HG03196 (cell line): ENCODE measurements around the gene MARK3.
"Not testable (repeated sequence)": the region's sequence is repeated elsewhere in the genome, so short reads cannot be mapped to it uniquely, and the experiment has no call there.

Source experiments
- ATAC-seq: cut with Tn5 transposase; IDR thresholded peaks from one replicate; pipeline ENCODE4 v1.9.1; 2021; ENCODE audit not compliant: unreplicated experiment

MARK3 gene

DNA sequence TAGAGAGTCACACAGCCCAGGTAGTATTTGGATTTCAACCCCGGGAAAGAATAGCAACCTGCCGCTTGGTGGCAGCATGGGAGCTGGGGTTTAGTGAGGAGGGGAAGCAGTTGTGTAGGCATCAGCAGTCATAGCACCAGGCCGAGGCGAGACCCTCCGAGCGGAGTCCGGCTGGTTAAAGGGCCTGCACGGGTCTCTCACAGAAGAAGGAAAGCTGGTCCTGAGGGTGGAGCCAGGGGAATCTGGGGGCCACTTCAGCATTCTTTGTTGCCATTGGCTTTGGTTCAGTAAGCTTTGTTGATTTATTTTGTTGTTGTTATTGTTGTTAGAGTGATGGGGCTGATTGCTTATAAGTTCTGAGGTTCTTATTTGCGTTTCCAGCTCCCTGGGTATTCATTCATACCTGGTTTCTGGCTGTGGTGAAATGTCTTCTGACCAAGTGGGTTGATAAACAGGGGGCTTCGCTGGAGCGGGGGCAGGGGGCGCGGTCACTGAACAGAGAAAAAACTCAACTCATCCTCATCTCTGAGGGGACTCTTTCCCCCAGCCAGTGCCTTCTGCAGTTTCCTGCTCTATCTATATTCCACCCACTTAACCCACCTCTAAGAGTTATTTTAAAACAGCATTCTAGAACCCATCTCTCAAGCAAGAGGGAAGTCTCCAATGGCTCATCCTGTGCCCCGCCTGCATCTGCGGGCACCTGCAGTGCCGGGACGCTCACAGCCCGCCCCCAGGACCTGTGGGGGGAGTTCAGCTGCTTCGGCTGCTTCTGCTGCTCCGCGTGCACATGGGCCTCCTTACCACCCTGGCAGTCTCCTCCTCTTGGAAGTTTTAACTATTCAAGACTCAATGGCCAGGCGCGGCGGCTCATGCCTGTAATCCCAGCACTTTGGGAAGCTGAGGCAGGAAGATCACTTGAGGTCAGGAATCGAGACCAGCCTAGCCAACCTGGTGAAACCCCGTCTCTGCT lies 125.8 kb downstream of the MARK3 start:
- ATAC-seq: no peak

DNA sequence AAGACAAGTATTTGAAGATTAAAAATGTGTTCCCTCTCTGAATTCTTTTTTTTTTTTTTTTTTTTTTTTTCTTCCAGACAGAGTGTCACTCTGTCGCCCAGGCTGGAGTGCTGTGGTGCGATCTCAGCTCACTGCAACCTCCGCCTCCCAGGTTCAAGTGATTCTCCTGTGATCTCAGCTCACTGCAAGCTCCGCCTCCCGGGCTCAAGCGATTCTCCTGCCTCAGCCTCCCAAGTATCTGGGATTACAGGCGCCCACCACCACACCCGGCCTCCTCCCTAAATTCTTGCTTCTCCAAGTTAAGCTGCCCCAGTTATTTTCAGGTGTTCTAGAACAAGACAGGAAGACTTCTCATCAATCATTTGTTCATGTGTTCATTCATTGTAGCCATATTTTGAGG lies 127.0 kb downstream of the MARK3 start:
- ATAC-seq: not testable (repeated sequence)

DNA sequence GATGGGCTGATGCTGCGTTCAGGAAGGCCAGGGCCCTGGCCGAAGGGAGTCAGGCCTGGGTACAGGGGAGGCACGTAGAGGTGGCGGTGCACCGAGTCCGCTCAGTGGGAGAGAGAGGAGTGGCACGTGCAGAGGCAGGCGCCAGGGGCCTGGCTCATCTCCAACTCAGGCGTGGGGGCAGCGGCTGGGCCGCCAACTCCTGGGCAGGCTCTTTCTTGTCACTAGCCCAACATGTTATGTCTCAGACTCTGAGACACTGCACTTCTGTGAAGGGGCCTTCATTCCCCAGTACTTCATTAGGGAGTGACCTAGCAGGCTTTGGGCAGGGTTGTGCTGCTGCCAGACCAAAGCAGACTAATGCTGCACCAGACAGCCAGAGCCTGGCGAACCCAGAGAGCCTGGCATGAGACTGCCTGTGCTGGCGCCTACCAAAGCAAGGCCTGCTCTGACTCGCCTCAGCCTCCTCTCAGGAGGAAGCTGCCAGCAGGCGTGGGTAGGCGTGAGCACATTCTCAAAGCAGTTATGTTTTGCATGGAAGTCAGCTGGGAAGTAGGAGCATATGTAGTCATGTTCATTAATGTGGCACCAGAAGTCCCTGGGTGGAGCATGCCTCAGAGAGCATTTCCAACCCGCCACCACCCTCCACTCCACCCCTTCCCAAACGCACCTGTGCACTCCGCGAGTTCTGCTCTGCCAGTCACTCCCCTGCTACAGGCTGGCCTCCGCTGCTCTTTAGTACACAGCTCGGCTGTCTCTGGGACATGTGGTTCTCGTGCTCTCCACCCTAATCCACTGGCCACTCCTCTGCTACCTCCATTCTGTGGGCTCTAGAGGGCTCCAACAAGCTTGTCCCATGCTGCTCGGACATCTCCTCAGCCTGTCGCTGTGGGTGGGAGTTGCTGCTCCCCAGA lies 127.7 kb downstream of the MARK3 start:
- no peak for ATAC-seq

DNA sequence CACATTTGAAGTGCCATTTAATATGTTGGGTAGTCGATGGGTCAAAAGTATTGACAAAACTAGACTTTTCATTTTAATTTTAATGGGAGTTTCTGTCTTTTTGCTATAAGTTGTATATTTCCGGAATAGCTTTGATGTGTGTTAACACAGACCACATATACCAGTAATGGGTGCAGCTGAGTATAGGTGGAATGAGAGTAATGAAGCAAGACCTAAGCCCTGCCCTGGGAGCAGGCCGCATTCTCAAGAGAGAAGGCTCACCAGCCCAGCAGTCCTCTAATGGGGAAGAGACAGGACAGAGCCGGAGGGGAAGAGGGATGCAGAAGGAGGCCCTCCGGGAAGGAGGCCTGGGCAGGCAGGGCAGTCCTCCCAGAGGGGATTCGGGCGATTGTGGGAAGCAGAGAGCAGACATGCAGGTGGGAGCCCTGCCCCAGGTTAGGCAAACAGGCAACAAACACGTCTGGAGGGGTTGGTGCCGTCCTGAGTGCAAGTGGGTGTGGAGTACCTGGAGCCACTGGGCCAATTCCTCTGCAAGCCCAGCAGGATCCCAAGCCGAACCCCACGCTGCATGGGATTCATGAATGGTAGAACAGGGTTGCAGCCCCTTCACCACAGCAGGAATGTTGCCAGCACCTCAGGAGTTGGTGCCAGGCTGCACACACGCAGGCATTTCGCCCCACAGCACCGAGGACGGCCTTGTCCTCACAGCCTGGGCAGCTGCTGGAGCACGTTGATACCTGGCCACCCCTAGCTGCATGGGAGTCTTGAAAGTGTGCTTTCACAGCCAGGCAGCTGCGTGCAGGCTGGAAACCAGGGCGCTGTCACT lies 129.6 kb downstream of the MARK3 start:
- ATAC-seq: no peak

DNA sequence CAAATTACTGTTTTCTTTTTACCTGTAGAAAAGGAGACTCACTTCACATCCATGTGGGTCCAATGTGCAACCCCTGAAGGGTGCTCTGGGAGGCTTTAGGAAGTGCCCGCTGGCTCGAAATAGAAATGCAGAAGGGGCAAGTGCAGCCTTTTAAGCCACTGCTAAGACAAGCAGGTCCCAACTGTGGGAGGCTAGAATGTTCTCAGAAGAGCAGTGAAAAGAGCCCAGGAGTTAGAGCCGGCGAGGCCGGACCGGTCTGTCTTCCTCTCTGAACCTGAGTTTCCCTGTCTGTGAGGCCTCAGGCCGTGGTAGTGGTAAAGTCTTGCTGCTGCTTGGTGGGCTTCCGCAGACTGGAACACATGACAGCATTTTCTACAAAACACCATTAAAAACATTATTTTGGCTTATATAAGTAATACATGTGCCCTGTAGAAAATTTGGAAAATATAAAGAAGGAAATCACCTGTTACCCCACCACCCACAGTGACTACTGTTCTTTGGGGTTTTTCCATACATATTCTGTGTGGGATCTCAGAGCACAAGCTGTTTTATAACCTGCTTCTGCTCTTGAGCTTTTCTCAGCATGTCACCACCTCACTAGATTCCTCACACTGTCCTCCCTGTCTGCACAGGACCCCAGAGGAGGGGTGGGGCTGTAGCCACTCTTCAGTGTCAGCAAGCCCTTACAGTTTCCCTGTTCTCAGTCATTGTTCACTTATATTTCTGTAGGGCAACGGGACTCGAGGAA lies 131.4 kb downstream of the MARK3 start:
- ATAC-seq: no peak

DNA sequence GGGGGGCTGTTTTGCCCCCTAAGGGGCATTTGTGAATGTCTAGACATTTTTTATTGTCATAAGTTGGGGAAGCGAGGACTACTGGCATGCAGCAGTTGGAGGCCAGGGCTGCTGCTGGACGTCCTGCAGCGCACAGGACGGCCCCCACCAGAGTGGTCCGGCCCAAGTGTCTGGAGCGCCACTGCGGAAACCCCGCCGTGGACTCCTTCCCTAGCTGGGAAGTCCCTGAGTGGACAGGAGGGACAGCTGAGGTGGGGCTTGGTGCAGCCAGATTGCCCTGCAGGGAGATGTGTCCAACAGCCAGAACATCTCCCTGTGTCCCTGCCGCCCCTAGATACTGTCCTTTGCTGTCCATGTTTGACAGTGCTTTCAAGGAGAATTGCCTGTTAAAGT lies 132.0 kb downstream of the MARK3 start:
- ATAC-seq: no peak

DNA sequence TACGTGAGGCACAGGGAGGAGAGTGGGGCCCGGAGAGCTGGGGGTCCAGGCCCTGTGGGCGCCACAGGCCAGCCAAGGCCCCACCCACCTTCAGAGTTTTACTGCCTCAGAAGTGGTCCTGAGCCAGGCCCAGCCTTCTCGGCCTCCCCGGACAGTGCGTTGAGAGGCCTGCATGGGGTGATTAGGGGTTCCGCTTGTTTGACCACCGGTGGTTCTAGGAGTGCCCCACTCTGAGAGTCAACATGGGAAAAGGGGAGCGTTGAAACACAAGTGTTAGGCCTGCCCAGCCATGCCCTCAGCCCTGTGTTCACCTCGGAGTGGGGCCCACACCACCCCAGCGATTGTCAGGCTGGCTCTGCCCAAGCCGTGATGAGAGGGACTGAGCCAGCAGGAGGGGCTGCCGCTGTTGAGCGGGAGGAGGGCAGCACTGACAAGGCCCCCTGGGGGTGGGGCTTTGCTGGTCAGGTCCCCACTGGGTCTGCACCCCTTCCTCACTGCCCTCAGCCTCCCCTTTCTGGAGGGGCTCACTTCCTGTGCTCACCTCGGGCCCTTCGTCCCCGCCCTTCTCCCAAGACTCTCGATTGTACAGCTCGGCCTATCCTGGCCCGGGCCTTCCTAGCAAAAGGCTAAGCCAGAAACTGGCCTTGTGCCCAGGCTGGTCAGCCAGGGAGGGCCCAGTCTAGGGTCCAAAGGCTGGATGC lies 132.7 kb downstream of the MARK3 start:
- ATAC-seq: no peak

DNA sequence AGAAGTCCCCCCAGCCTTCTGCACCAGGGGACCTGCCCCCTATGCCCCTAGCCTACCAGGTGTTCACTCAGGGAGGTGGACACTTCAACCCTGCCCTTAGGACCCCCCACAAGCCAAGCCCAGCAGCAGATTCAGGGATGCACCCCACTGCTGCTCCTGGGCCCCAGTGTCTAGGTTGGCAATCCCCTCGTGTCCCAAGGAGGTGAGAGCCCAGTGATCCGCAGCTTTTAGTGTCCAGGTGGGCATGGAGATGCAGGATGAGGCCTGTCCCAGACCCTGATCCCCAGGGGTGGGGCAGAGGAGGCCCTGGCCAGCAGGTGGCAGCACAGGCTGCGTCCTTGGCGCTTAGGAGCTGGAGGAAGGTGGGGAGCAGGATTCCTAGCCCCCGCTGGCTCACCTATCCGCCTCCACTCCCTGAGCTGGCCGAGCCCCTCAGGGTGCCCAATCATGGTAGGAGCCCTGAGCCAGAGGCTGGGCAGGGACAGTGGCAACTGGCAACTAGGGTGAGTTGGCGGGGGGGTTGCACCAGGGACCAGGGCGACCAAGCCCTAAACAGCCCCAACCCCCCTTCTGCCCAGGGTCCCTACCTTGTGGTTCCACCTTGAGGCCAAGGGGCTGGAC lies 133.3 kb downstream of the MARK3 start:
- ATAC-seq: no peak

DNA sequence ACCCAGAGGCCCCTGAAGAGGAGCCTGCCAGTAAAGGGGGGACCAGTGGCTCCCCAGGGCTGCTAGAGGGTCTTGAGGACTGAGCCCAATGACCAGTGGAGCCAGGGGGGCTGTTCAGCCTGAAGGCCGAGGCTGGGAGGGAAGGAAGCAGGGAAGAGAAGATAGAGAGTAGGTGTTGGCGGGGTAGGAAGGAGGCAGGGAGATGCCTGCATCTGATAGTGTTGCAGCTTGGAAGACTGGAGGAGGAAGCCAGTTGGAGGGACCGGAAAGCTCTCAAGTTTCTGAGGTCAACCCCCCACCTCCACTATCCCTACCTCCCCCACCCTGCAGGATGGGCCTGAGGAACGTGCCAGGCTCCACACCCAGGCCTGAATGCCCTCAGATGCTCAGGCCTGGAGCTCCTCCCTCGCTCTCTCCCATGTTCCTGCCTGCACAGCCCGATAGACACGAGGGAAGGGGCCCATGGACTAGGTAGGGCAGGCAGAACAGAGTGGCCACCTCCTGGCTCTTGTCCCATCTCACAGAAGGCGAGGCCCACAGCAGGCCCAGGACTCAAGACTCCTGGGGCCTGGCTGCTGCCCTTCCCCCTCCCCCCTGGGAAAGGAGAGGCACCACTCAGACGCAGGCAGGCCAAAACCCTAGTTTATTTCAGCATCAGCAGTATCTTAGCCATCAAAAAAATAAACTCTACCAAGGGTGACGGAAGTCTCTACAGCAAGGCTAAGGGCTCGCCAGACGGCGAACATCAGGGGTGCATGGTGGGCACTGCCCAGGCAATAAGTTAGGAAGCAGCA lies 134.0 kb downstream of the MARK3 start:
- ATAC-seq: no peak

DNA sequence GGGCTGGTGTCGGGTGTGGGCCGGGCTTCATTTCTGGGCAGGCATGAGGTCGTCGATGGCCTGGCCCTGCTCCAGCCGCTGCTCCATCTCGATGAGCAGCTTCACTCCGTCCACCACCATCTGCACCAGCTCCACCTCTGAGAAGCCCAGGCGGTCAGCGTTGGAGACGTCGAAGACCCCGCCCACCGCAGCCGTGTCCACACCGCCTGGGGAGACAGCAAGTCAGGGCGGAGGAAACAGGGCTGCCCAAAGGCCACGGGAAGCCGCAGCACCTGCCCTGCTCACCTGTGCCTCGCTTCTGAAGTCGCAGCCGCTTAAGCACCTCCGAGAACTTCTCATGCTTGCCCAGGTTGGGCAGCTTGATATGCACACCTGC lies 134.6 kb downstream of the MARK3 start:
- no peak for ATAC-seq

DNA sequence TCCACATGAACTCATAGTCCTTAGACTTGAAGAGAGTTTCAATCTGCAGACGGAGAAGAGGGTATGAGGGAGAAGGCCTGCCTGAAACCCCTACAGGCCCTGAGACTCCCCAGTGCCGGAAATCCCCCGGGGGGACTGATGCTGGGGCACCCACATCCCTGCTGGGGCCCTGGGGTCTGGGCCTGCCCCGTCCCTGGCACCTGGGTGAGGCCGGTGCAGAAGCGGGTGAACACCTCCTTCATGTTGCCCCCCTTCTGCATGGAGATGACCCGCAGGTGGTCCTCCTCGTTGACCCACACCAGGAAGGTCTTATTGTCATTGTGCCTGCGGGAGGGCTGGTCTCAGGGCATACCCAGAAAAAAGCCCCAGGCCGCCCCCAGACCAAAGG lies 135.0 kb downstream of the MARK3 start:
- ATAC-seq: no peak

DNA sequence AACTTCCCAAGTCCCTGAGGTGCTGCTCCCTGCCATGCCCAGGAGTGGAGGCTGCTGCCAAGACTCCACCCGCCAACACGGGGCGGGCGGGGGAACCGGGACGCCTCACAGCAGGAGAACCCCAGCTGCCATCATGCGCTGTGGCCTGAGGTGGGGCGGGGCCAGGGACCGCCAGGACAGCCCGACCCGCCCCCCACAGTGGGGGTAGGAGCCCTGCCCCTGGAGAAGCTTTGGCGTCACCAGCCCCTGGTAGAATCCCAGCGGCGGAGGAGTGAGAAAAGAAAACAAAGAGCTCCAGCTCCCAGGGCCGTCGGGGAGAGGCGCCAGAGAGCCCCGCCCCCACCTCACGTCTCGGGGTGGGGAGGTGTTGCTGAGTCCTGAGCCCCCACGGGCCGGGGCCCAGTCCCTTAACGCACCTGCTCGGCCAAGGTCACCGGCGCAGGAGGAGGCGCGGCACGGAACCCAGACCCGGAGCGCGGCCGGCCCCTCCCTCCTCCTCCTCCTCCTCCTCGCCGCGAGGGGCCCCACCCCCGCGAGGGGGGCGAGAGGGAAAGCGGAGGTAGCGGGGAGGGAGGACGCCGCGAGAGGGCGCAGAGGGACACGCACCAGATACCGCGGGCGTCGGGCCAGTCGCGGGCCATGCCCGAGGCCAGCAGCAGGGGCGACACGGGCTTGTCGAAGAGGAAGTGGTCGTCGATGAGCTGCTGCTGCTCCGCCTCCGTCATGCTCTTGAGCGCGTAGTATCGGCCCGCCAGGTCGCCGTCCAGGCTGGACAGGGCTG lies 135.6 kb downstream of the MARK3 start:
- no peak for ATAC-seq

DNA sequence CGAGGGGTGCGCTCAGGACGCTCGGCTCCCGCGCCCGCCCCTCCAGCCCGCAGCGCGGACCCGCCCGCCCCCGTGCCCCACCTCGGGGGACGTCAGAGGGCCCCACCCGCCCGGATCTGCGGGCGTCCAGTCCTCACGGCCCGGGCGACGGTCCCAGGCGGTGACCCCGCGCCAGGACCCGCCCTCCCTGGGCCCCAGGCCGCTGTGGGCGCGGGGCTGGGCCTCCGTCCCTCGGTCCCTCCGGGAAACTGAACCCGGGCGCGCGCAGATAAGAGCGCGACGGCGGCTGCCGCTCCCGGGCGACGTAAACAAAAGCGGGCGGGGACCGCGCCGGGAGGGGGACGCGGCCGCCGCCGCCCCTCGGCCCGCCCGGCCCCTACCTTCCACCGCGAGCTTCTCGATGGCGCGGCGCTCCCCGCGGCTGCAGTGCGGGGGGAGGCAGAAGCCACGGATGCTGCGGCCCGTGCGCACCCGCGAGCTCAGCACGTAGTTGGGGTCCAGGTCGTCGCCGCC lies 136.3 kb downstream of the MARK3 start:
- ATAC-seq: no peak

DNA sequence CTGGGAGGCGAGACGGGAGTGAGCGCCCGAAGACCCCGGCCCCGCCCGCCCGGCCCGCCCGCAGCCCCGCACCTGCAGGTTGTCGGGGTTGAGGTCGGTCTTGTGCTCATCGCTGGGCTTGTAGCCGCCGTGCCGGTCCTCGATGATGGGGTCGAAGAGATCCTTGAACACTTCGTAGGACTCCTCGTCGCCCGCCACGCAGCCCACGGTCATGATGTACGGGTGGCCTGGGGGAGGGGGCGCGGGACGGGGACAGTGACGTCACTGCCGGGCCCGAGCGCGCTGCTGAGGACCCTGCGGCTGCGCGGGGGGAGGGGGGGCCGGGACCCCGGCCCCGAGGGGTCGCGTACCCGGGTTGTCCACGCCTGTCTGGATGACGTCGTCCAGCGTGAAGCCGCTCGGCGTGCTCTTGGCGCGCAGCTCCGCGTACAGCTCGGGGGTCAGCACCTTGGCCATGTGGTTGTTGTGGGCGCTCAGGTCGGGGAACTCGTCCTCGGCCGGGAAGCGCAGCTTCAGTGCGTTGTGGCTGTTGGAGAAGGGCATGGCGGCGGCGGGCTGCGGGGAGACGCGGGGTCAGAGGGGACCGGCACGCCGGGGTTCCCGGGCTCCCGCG lies 136.8 kb downstream of the MARK3 start:
- ATAC-seq: no peak

DNA sequence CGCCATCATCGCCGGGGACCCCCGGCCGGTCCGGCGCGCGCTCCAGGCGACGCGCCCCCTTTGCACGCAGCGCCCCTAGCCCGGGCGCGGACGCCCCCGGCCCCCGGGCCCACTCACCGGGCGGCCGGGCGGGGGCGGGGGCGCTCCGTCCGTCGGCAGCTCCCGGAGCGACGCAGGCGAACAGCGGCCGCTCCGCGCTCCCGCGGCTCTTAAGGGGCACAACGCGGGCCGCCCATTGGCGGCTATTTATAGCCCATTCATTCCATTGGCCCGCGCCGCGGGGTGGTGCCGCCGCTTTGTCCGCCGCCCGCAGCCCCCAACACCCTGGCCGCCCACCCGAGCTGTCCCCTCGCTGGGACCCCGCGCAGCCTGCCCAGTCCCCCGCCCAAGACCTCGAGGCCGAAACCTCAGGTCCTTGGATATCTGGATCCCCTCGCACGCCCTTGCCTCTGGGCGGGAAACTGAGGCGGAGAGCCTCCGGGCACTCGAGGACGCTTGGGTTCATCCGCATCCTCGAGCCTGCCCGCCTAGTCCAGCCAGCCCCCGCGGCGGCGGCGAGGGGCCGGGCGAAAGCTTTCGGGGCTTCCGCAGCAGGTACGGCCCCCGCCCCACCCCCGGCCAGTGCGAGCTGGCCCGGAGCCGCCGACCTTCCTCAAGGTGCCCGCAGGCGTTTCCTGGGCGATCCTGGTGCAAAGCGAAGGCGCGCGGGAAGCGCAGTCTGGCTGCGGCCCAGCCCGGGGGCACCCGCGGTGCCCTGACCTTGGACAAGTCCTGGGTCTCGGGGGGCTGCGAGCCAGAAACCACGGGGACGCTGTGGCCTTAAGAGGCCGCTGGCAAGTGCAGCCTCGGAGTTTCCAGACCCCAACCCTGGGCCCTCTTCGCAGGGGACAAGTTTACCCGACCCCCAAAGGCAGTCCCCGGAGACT lies 137.7 kb downstream of the MARK3 start, which contains the start of gene CKB:
TSS of gene CKB (minus strand) at position 182 of the 926 bp plus-strand sequence. CDS start 337 bp downstream, outside the sequence.
- ATAC-seq: no peak

DNA sequence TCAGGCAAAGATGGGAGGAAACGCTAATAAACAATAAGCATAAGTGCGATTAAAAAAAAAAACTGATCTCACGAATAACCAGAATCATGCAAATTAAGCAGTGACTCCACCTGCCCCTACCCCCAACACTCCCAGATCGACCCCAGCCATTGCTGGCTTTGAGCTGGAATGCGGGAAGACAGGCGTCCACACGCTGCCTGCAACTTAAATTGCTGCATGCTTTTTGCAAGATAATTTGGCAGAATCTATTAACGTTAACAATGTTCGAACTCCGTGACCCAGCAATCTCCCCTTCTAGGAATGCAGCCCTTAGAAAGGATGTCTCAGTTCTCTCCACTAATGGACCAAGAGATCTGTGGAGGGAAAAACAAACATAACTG lies 138.3 kb downstream of the MARK3 start:
- no peak for ATAC-seq
